ENCODE data around the gene XAB2.

Gene XAB2

DNA sequence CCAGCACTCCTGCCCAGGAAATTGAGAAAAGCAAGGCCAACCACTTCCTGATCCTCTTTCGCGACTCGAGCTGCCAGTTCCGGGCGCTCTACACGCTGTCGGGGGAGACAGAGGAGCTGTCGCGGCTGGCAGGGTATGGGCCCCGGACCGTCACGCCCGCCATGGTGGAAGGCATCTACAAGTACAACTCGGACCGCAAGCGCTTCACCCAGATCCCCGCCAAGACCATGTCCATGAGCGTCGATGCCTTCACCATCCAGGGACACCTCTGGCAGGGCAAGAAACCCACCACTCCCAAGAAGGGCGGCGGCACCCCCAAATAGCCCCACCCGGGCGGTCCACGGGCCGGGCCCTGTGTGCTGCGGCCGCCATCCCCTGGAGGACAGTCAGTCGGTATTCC is 11.6 kb downstream of the XAB2 start:
- no peak overlapping the region for H3K4me3 ChIP-seq (ENCODE audit: low read depth, low read length)
- no peak for DNase-seq (ENCODE audit: low read depth)

DNA sequence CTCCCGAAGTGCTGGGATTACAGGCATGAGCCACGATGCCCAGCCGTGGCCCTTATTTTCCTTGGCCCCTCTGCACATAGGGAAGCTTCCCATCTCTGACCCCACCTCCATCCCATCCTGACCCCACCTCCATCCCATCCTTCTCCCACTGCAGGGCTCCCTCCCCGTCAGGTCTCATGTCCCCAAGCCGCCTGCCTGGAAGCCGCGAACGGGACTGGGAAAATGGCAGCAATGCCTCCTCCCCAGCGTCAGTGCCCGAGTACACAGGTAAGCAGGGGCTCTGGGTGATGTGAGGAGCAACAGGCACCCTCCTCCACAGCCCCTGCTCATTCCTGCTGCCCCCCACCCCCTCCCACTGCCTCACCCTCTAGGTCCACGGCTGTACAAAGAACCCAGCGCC is 12.2 kb downstream of the XAB2 start:
- H3K4me3 ChIP-seq (ENCODE audit: low read depth, low read length): no peak overlapping the region
- DNase-seq (ENCODE audit: low read depth): no peak

DNA sequence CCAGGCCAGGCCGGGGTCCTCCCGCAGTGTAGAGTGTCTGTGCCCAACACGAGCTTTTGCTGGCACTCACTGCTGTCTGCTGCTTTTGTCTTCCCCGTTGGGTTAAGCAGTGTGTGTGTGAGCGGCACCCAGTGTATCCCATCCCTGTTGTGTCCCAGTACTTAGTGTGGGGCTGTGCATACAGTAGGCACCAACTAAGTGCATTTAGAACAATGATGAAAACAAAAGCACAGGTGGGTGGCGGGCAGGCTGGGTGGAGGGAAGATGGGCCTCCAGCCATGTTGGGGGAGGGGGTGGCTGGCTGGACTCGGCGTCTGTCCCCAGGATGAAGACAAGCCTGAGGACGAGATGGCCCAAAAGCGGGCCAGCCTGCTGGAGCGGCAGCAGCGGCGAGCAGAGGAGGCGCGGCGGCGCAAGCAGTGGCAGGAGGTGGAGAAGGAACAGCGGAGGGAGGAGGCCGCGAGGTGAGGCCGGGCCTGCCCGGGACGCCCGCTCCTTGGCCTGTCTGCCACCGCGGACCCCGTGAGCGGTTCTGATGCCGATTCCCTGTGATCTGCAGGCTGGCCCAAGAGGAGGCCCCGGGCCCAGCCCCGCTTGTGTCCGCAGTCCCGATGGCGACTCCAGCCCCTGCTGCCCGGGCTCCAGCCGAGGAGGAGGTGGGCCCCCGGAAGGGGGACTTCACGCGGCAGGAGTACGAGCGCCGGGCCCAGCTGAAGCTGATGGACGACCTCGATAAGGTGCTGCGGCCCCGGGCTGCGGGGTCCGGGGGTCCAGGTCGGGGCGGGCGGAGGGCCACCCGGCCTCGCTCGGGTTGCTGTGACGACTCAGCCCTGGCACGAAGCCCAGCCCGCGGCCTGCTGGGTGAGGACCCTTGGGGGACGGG is 14.2 kb downstream of the XAB2 start:
- no peak overlapping the region for H3K4me3 ChIP-seq (ENCODE audit: low read depth, low read length)
- no peak for DNase-seq (ENCODE audit: low read depth)

DNA sequence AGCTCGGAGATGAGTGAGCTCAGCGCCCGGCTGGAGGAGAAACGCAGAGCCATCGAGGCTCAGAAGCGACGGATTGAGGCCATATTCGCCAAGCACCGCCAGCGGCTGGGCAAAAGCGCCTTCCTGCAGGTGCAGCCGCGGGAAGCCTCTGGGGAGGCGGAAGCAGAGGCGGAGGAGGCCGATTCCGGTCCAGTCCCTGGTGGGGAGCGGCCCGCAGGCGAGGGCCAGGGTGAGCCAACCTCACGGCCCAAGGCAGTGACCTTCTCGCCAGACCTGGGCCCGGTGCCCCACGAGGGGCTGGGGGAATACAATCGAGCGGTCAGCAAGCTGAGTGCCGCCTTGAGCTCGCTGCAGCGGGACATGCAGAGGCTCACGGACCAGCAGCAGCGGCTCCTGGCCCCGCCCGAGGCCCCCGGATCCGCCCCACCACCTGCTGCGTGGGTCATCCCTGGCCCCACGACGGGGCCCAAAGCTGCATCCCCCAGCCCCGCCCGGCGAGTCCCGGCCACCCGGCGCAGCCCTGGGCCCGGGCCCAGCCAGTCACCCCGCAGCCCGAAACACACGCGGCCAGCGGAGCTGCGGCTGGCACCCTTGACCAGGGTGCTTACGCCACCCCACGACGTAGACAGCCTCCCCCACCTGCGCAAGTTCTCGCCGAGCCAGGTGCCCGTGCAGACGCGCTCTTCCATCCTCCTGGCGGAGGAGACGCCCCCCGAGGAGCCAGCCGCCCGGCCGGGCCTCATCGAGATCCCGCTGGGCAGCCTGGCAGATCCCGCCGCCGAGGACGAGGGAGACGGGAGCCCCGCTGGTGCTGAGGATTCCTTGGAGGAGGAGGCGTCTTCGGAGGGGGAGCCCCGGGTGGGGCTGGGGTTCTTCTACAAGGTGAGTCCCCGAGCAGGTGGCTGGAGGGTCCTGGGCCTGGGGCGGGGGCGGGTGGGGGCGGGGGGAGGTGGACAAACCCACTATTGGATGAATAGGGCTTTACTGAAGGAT is 16.8 kb downstream of the XAB2 start:
- no peak for DNase-seq (ENCODE audit: low read depth)
- H3K4me3 ChIP-seq (ENCODE audit: low read depth, low read length): no peak overlapping the region

DNA sequence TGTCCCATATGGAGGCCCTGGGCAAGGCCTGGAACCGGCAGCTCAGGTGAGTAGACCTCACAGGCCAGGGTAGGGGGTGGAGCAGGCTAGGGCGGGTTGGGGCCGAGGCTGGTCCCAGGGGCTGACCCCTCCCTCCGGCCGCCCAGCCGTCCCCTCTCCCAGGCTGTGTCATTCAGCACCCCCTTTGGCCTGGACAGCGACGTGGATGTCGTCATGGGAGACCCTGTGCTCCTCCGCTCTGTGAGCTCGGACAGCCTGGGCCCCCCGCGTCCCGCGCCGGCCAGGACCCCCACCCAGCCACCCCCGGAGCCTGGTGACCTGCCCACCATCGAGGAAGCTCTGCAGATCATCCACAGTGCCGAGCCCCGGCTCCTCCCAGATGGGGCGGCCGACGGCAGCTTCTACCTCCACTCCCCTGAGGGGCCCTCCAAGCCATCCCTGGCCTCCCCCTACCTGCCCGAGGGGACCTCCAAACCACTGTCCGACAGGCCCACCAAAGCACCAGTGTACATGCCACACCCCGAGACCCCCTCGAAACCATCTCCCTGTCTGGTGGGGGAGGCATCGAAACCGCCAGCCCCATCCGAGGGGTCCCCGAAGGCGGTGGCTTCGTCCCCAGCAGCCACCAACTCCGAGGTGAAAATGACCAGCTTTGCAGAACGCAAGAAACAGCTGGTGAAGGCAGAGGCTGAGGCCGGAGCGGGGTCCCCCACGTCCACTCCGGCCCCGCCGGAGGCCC is 17.6 kb downstream of the XAB2 start:
- no peak for DNase-seq (ENCODE audit: low read depth)
- H3K4me3 ChIP-seq (ENCODE audit: low read depth, low read length): no peak overlapping the region

DNA sequence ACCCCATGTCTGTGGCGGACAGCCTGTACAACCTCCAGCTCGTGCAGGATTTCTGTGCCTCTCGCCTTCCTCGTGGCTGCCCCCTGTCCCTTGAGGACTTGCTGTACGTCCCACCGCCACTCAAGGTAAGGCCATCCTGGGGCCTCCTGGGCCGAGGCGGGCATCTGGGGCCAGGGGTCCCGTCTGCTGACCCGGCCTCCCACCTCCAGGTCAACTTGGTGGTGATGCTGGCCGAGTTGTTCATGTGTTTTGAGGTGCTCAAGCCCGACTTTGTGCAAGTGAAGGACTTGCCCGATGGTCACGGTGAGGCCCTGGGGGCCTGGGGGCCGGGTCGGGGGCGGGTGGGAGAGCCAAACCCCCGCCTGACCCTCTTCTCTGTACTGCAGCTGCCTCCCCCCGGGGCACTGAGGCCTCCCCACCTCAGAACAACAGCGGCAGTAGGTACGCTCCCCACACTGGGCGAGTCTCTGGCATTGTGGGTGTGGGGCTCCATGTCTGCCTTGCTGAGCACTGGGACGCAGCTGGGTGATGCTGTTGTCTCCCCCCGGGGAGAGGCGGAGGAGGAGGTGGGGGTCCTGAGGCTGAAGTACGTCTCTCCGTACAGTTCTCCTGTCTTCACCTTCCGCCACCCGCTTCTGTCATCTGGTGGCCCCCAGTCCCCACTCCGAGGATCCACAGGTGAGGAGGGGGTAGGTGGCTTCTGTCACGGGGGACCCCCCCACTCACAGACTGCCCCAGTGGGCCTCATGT is 18.7 kb downstream of the XAB2 start:
- DNase-seq (ENCODE audit: low read depth): no peak
- no peak overlapping the region for H3K4me3 ChIP-seq (ENCODE audit: low read depth, low read length)

DNA sequence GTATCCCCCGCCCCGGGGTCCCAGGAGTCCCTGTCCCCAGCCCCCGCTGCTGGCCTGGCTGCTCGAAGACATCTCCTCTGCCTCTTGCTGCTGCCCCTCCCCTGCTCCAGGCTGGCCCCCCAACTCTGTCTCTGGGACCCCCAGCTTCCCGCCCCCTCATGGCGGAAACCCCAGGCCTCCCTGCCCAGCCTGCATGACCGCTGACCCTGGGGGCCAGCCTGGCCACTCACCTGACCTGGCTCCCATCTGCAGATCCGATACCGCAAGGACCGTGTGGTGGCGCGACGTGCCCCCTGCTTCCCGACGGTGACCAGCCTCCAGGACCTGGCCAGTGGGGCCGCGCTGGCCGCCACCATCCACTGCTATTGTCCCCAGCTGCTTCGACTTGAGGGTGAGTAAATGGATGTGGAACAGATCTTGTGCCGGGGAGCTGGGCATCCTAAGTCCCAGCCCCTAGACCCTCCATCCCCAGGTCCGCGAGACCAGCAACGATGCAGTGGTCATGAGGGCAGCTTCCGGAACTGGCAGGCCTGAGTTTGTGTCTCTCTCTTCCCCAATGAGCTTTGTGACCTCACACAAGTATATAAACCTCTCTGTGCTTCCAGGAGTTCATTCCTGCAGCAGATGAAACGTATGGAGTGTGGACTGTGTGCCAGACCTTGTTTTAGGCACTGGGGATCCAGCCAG is 21.3 kb downstream of the XAB2 start:
- DNase-seq (ENCODE audit: low read depth): no peak
- H3K4me3 ChIP-seq (ENCODE audit: low read depth, low read length): no peak overlapping the region

DNA sequence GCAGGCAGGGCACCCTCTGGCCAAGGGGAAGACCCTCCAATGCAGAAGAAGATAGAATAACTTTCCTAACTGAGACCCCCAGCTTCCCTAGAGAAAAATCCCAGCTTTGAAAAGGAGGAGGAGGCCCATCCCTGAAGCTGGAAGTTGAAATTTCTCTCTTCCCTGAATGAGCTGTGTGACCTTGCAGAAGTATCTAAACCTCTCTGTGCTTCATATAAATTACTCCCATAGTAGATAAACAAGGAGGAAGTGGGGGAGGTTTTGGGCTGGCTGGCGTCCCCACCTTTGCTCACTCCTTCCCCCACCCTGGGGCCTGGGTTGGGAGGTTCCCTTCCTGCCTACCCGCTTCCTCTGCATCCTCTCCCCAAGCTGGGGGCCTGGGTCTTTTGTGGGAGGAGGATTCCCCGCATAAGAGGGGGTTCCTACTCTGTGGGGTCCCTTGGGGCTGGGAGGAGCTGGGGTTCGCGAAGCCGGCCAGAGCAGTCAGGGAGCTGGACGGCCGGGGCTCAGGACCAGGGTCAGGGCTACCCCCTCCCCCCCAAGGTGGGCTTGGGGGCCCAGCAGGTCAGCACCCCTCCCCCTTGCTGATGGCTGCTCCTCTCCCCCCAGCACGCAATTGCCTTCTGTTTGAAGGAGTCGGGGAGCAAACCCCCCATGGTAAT is 22.0 kb downstream of the XAB2 start:
- no peak for DNase-seq (ENCODE audit: low read depth)

DNA sequence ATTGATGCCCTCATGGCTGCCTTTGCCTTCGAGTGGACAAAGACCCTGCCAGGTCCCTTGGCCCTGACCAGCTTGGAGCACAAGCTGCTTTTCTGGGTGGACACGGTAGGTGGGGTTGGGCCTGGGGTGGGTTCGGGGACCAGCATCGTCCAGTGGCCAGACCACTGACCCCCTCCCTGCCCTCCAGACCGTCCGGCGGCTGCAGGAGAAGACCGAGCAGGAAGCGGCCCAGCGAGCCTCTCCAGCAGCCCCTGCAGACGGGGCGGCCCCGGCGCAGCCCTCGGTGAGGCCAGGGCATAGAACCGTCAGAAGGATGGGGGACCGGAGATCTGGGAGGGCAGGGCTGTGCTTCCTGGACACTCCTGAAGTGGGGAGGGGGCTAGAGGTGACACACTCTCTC is 23.1 kb downstream of the XAB2 start:
- DNase-seq (ENCODE audit: low read depth): no peak
- no peak overlapping the region for H3K4me3 ChIP-seq (ENCODE audit: low read depth, low read length)

More for the DNA sequence above, 22.0 kb downstream of the XAB2 start:
- no peak overlapping the region for H3K4me3 ChIP-seq (ENCODE audit: low read depth, low read length)

DNA sequence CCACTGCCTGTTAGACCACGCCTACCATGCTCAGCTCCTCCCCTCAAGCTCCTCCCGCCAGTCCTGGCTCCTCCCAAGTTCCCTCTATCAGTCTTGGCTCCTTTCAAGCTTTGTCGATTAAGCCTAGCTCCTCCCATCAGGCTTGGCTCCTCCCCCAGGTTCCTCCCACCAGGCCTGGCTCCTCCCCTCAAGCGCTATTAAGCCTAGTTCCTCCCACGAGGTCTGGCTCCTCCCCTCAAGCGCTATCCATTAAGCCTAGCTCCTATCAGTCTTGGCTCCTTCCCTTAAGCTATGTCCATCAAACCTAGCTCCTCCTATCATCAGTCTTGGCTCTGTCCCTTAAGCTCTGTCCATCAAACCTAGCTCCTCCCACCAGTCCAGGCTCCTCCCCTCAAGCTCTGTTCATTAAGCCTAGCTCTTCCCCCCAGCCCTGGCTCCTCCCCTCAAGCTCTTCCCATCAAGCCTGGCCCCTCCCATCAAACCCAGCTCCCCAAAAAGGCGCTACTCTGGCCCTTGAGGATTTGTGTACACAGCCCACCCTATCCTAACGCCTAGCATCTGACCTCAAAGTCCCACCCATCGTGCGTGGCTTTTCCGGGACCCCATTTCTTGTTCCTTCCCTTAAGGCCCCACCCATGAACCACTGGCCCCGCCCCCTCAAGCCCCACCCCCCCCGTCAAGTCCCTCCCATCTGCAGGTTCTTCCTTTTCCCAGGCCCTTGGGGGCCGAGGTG is 23.7 kb downstream of the XAB2 start:
- no peak for DNase-seq (ENCODE audit: low read depth)
- no peak overlapping the region for H3K4me3 ChIP-seq (ENCODE audit: low read depth, low read length)

DNA sequence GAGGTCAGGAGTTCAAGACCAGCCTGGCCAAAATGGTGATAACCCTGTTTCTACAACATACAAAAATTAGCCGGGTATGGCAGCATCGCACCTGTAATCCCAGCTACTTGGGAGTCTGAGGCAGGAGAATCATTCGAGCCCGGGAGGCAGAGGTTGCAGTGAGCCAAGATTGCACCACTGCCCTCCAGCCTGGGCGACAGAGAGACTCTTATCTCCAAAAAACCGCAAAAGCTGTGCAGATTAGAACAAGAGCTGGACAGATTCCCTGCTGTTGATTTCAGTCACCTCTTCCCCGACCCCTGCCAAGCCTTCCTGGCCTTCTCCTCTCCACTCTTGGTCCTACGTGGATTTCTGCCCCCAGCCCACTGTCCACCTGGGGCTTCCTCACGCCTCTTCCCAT is 25.4 kb downstream of the XAB2 start:
- no peak overlapping the region for H3K4me3 ChIP-seq (ENCODE audit: low read depth, low read length)
- DNase-seq (ENCODE audit: low read depth): no peak

DNA sequence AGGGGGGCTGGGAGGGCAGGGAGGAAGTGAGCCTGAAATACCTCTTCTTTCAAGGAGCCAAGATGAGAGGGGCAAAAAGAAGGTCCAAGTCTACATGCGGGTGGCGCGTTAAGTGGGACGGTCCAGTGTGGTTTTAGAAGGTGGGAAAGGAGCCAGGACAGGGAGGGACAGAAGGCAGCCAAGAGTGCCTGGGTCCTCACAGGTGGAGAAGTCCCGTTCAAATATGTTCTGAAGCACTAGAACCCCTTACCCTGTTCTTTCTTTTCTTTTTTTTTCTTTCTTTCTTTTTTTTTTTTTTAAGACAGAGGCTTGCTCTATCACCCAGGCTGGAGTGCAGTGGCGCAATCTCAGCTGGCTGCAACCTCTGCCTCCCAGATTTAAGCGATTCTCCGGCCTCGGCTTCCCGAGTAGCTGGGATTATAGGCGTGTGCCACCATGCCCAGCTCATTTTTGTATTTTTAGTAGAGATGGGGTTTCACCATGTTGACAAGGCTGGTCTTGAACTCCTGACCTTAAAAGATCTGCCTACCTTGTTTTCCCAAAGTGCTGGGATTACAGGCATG is 26.3 kb downstream of the XAB2 start:
- DNase-seq (ENCODE audit: low read depth): no peak
- no peak overlapping the region for H3K4me3 ChIP-seq (ENCODE audit: low read depth, low read length)

DNA sequence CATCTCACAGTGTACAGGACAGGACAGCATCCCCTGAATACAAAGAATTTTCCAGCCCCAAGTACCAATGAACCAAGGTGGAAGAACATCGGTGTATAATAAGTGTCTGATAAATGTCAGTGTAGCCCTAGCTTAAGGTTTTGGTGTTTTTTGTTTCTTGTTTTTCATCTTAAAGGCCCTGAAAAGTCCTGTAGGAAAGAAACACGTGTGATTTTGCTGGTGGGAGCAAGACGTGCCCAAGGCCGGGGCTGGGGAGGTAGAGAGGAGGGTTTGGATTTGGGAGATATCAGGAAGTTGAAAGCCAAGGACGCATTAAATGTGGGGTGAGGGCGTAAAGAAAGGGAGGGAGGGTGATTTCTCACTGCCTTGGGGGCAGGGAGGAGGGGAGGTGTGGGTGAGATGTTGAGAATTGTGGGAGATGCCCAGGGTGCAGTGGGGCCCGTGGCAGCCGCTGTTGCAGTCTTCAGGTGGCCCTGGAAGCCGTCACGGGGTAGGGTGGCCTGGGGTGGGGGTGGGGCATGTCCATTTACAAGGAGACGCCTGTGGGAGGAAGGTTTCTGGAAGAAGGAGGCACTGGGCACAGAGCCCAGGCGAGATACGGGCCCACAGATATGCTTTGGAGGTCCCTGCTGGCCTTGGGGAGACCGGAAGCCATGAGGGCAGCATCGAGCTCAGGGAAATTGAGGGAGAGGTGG is 27.0 kb downstream of the XAB2 start:
- no peak overlapping the region for H3K4me3 ChIP-seq (ENCODE audit: low read depth, low read length)
- no peak for DNase-seq (ENCODE audit: low read depth)

DNA sequence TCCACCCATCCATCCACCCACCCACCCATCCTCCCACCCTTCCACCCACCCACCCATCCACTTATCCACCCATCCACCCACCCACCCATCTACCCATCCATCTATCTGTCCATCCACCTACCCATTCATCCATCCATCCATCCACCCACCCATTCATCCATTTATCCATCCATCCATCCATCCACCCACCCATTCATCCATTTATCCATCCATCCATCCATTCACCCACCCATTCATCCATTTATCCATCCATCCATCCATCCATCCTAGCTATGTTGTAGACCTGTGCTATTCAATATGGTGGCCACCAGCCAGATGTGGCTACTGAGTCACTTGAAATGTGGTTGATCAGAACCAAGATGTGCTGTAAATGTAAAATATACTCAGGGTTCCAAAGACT is 28.6 kb downstream of the XAB2 start:
- H3K4me3 ChIP-seq (ENCODE audit: low read depth, low read length): no peak overlapping the region
- no peak for DNase-seq (ENCODE audit: low read depth)

DNA sequence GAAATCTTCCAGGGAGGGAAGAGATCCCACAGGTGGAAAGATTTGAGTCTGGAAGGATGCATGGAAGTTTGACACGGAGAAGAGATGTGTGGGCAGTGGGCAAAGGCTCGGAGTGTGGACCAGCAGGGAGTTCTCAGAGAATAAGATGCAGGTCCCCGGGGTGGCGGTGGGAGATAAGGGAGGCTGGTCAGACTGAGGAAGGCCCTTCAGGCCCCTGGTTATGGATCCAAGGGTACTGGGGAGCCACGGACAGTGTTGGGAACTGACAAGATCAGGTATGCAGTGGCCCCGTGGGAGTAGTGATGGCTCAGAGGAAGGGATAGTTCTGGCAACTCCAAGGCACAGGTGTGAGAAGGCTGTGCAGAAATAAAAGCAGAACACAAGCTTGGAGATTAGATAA is 31.2 kb downstream of the XAB2 start:
- no peak overlapping the region for H3K4me3 ChIP-seq (ENCODE audit: low read depth, low read length)
- DNase-seq (ENCODE audit: low read depth): no peak

DNA sequence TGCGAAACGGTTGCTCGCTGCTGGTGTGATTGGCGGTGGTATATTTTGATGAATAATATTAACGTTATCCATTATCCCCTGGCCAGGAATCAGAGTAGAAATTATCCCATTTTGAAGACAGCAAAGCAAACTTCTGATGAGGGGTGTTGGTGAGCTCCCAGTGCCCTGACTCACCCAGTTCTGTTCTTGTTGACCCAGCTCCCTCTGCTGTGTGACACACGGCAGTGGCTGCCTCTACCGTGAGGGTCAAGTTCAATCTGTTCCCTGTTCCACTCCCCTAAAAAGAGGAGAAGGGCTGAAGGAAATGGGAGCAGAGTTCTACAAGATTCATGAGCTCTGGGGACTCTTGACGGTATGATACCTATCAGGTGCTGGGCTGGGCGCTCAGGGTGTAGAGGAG is 31.7 kb downstream of the XAB2 start:
- no peak for DNase-seq (ENCODE audit: low read depth)
- H3K4me3 ChIP-seq (ENCODE audit: low read depth, low read length): no peak overlapping the region

Data from skeletal muscle cell (primary cell).